HG03103 (cell line): ENCODE measurements around the gene TSPYL6.
"Not testable (repeated sequence)": the region's sequence is repeated elsewhere in the genome, so short reads cannot be mapped to it uniquely, and the experiment has no call there.

Experiments
- ATAC-seq: cut with Tn5 transposase; IDR thresholded peaks from one replicate; pipeline ENCODE4 v1.9.1; 2021; ENCODE audit warnings: low read depth; ENCODE audit not compliant: unreplicated experiment

The TSPYL6 gene

DNA sequence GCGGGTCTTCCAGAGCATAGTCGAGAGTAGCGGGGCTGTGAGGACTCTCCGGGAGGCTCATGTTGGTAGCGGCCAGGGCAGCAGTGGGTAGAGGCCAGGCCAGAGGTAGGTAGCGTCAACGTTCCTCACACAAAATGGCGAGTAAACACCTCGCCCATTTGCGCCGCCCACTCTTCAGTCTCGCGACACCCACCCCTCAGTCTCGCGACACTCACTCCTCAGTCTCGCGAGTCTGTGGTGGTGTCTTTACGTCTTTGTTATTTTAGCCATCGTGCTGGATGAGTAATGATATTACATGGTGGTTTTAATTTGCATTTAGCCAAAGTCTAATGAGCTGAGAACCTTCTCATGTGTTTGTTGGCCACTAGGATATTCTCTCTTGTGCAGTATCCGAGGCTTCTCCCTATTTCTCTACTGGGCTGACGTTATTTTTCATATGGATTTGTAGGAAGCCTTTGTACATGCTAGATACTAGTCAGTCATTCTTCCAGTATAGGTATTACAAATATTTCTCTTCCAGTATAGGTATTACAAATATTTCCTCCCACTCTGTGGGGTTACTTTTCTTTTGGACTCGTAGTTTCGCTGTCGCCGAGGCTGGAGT lies at the start of gene TSPYL6:
TSPYL6 (minus strand) TSS at position 139 of the 604 bp plus-strand sequence; CDS start at position 61, 78 bp downstream.
- no peak for ATAC-seq

DNA sequence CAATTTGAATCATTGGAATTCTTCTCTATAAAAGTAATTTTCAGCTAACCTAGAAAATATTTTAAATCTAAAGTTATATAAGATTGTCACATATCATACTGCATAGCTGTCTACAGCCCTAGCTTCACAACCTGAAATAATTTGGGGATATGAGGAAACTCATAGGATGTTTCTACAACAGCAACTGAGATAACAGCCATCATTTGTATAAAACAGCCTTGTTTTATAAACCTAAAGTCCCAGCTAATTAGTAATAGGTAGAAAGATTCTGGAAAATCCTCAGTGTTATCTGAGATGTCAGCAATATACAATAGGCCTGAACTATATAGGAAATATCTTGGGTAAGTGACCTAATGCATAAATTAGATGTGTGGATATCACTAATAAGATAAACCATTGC lies 47.6 kb upstream of the TSPYL6 start:
- no peak for ATAC-seq

DNA sequence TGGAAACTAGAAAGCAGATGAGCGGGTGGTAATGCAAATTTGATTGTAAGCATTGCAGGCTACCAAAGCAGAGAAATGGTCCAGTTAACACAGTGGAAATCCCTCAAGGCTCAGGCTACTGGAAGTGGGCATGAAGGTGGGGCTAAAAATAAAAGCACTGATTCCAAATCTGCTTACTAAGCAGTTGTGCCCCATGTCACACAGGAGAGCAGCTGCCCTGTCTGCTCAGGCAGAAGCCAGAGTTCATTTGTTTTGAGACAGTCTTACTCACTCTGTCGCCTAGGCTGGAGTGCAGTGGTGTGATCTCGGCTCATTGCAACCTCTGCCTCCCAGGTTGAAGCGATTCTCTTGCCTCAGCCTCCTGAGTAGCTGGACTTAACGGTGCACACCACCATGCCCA lies 42.5 kb upstream of the TSPYL6 start:
- no peak for ATAC-seq

DNA sequence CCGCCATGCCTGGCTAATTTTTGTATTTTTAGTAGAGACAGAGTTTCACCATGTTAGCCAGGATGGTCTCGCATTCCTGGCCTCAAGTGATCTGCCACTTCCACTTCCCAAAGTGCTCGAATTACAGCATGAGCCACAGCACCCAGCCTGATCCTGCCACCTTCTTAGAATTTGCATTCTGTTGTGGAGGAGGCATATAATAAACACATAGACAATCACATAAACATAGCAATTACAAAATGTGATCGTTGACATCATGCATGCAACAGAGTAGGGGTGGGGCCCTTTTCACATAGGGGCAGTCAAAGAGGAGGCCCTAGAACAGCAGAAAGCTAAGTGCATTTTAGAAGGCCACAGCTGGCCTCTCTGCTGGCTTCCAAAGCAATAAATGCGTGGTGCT lies 39.9 kb upstream of the TSPYL6 start:
- no peak for ATAC-seq

DNA sequence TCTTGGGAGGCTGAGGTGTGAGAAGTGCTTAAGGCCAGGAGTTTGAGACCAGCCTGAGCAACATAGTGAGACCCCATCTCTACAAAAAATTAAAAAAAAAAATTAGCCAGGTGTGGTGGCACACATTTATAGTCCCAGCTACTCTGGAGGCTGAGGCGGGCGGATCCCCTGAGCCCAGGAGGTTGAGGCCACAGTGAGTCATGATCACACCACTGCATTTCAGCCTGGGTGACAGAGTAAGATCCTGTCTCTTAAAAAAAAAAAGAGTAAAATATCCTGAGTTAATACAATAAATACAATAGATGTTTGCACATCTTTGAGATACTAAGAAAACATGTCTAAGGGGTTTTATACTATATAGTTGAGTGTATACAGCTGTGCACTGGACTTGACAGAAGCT lies 38.6 kb upstream of the TSPYL6 start:
- ATAC-seq: not testable (repeated sequence)

DNA sequence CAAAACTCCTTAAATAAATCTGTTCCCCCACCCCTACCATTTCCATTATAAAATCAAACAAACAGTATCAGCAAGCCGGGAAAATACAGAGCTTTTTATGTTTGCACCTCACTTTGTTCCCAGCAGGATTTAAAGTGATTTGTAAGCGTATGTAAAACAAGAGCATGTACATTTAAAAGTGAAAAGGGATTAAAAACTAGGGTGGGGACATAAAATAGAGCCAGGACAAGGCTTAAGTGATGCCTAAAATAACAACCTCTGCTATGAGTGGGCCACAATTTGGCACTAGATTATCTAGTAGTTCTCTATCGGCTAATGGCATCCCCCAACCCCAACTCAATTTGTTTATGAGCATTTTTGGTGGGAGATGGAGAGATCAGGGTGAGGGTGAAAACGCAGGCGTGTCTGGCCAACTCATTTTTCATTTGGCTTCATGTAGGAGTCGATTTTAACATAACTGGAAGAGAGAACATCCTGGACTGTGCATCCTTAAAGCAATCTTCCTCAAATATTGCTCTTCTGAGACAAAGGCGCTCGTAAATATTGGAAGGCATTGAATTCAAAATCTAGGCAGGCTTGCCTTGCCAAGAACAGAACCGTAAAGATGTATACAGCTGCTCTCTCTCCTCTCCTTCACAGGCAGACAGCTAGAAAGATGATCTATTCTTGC lies 34.5 kb upstream of the TSPYL6 start:
- ATAC-seq: no peak

GRCh38 chr2:54289917-54290316 lies 33.9 kb upstream of the TSPYL6 start:
- ATAC-seq: no peak

DNA sequence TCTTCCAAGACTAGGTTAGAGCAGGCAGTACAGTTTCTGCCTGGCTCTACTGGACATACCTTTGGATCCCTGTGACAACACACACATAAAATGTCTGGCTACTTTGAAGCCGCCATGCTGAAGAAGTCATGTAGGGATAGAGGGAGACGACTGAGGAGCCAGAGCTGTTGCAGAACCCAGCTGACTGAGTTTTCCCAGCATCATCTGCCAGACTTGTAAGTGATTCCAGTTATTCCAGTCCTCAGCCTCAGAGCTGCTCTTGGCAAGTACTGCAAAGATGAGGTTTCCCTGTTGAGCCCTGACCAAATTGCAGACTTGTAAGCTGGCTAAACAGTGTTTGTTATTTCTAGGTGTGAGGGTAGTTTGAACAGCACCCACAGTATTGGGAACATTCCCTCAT lies 31.5 kb upstream of the TSPYL6 start:
- ATAC-seq: no peak

- ATAC-seq: no peak
These were observed 29.4 kb upstream of the TSPYL6 start for GRCh38 chr2:54285451-54285850.

GRCh38 chr2:54284826-54285225 lies 28.8 kb upstream of the TSPYL6 start:
- ATAC-seq: no peak

DNA sequence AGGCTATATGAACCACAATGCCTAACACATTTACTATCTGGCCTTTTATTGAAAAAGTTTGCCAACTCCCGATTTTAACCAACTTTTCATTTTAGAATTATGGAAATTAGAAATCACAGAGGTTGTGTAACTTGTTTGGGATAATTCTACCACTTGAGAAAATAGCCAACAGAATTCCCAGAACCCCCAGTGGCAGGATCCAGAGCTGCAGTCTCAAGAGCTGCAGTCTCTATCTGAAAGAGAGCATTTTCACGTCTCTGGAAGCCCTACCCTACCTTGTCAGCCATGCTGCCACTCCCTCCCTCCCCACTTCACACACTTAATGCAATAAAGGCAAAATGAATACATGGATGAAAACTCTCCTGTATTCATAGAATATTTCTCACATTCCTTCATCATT lies 23.4 kb upstream of the TSPYL6 start:
- no peak for ATAC-seq

- ATAC-seq: no peak
These were observed 19.5 kb upstream of the TSPYL6 start for GRCh38 chr2:54275541-54275940.

- no peak for ATAC-seq
These were observed 18.8 kb upstream of the TSPYL6 start for GRCh38 chr2:54274781-54275242.

GRCh38 chr2:54271843-54272627 lies 16.0 kb upstream of the TSPYL6 start:
- ATAC-seq: peak; percentile 95

DNA sequence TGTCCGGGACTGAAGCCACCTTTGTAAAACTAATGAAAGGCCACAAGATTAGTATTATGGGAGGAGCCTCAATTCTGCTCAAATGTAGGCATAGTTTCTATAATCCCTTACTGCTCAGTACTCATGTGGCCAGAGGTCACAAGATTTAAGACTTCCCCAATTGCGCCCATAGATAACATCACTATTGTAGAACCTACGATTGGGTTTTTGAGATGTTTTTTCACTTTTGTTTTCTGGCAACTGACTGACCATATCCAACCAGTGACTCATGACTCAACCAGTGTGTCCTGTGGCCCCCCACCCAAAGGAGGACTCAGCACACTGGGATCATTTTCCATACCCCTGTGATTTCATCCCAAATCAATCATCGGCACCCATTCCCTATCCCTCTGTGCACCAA lies 15.2 kb upstream of the TSPYL6 start:
- no peak for ATAC-seq

DNA sequence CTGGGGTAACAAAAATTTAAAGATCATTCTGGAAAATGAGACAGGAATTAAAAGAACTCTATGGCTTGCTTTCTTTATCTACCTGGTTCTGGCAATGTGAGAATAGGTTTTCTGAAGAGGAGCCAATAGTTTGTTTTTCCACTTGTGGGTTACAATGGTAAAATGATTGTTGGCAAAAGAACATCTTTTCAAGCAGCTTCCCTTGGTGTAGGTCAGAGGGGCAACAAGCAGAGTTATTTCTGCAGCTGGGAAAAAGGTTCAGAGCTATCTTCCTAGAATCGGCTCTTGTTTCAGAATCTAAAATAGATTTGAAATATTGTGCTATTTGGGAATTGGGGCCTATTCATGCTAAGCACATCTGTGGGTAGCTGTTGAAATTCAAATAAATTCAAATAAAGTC lies 11.5 kb upstream of the TSPYL6 start:
- ATAC-seq: no peak

DNA sequence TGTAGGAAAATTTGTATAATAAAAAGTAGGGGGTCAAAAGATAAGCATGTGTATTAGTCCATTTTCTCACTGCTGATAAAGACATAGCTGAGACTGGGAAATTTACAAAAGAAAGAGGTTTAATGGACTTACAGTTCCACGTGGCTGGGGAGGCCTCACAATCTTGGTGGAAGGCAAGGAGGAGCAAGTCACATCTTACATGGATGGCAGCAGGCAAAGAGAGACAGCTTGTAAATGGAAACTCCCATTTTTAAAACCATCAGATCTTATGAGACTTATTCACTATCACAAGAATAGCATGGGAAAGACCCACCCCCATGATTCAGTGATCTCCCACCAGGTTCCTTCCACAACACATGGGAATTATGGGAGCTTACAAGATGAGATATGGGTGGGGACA lies 9.1 kb upstream of the TSPYL6 start:
- ATAC-seq: not testable (repeated sequence)

DNA sequence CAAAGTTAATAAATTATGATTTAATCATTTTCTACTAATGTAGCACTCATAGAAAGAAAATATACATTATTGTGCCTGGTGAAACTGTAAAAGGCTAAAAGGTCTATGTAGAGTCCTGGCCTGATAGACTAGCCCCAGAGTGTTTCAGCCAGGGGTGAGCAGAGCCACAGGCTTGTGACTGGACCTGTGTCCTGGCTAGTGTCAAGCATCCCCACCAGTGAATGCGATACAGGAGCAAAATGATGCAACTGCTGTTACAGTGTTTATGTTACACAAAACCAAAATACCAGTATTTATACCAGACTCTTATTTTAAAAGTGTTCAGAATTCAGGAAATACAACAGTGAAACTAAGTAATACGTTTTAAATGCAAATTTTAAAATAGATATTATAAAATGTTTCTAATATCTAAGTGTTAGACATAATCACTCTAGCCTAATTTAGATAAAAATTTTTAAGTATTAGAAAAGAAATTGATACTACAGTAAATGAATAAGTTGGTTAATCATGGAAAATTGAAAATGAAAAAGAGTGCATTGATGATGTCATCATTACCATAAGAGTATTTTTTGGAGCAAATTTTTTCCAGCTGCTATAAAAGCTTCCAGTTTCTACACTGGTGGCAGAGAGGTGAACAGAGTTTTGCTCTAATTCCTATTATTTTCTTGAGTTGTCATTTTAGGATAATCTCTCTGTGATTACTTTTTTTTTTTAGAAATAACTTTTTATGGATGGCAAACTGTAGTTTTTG lies 6.2 kb upstream of the TSPYL6 start:
- no peak for ATAC-seq

DNA sequence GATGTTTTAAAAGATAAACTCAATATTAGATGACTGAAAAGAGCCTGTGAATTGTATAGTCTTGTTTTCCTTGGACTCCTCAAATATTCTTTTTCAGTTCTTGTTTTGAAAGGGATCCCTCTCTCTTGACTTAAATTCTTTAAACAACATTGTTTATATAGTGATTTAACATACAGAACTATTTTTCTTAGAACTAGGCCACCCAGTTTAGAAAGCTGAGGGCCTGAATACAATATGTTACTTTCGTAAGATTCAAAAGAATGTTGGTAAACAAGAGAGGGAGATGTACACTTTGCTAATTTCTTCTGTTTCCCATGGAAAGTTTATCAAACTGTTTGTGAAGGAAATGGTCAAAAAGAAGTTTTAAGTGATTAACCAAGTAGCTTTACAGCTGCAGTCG lies 5.5 kb upstream of the TSPYL6 start:
- no peak for ATAC-seq

DNA sequence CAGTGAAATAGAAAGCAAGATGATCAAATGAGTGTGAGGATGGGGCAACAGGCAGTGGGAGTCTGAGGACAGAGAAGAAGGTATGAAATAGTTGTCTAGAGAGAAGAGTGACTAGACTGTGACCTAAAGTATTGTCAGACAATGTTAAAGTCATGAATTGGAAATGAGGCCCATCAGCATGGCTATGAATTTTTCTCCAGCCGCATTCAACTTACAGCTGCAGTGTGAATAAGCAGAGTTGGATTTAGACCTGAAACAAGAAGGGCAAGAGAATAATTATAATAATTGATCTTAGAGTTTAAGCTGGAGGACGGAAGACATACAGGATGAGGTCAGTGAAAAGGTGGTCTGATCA lies 4.2 kb upstream of the TSPYL6 start:
- ATAC-seq: no peak
